ENCODE results near the gene LRPPRC.

DNA sequence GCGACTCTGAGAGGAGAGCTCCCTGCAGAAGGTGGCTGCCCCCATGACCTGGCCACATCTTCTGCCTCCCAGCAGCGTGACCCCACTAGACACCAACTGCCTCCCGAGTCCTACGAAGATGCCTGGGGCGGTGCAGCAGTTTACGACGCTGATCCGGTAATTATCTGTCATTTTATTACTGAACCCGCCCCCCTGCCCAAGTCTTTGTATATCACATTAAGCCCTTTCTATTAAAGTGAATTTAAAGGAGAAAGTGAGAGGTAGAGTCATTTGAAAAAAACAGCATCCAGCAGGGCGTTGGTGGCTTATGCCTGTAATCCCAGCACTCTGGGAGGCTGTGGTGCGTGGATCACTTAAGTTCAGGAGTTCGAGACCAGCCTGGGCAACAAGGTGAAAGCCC is 123.6 kb downstream of the LRPPRC start:
- no peak for TF ChIP-seq GATA3 (IDR thresholded peaks at IDR 0.05; ENCODE audit: low read depth, low read length)
- no peak for TF ChIP-seq GATA2 (IDR thresholded peaks at IDR 0.05; ENCODE audit: low read depth, low read length)

Measured in SH-SY5Y (cell line).